ENCODE measurements around the gene ADGRD1.

Gene ADGRD1

GRCh38 chr12:131074221-131075083, 120.7 kb downstream of the ADGRD1 start:
- no peak for DNase-seq (ENCODE audit: low spot score)

GRCh38 chr12:131075194-131075593, 121.5 kb downstream of the ADGRD1 start:
- no peak for DNase-seq (ENCODE audit: low spot score)

GRCh38 chr12:131075611-131076010, 121.9 kb downstream of the ADGRD1 start:
- no peak for DNase-seq (ENCODE audit: low spot score)

GRCh38 chr12:131076296-131076695, 122.6 kb downstream of the ADGRD1 start:
- DNase-seq (ENCODE audit: low spot score), result no peak

GRCh38 chr12:131076791-131077747, 123.4 kb downstream of the ADGRD1 start:
- no peak for DNase-seq (ENCODE audit: low spot score)

GRCh38 chr12:131077931-131078391, 124.3 kb downstream of the ADGRD1 start:
- no peak for DNase-seq (ENCODE audit: low spot score)

- DNase-seq (ENCODE audit: low spot score), result no peak
Observed at GRCh38 chr12:131082290-131083194, 128.8 kb downstream of the ADGRD1 start.

- DNase-seq (ENCODE audit: low spot score), result no peak
Observed at GRCh38 chr12:131084341-131085011, 130.8 kb downstream of the ADGRD1 start.

GRCh38 chr12:131085125-131085815, 131.6 kb downstream of the ADGRD1 start:
- DNase-seq (ENCODE audit: low spot score), result no peak

- DNase-seq (ENCODE audit: low spot score), result no peak
Observed at GRCh38 chr12:131085816-131086591, 132.3 kb downstream of the ADGRD1 start.

GRCh38 chr12:131087302-131087818, 133.7 kb downstream of the ADGRD1 start:
- no peak for DNase-seq (ENCODE audit: low spot score)

GRCh38 chr12:131087991-131088700, 134.4 kb downstream of the ADGRD1 start:
- DNase-seq (ENCODE audit: low spot score), result no peak

GRCh38 chr12:131088701-131089530, 135.2 kb downstream of the ADGRD1 start:
- DNase-seq (ENCODE audit: low spot score), result no peak

- no peak for DNase-seq (ENCODE audit: low spot score)
Observed at GRCh38 chr12:131089531-131090273, 136.0 kb downstream of the ADGRD1 start.

GRCh38 chr12:131090274-131091210, 136.8 kb downstream of the ADGRD1 start:
- no peak for DNase-seq (ENCODE audit: low spot score)

GRCh38 chr12:131091413-131091975, 137.8 kb downstream of the ADGRD1 start:
- DNase-seq (ENCODE audit: low spot score), result no peak
